Umbilical cord (tissue), 2 donors: ENCODE measurements around the gene TGIF2LY. TPM values are rescaled to one million over a fixed set of nuclear protein-coding genes. Genes with fewer than 3 reads are reported as not detected.
"Not testable (repeated sequence)": the region's sequence is repeated elsewhere in the genome, so short reads cannot be mapped to it uniquely, and the experiment has no call there.

Source experiments
- DNase-seq: peaks from one replicate; pipeline ENCODE4 v3.0.0-alpha.2; 2015; ENCODE audit warnings: low spot score
- total RNA-seq: library from RNA; depleted of rRNA; stranded (reverse); fragments of >200 nt; gene quantifications from one replicate; pipeline ENCODE4 v1.2.3, GENCODE V29; 2014; ENCODE audit warnings: low replicate concordance; ENCODE audit not compliant: insufficient read depth

TGIF2LY gene
- not detected for total RNA-seq

DNA sequence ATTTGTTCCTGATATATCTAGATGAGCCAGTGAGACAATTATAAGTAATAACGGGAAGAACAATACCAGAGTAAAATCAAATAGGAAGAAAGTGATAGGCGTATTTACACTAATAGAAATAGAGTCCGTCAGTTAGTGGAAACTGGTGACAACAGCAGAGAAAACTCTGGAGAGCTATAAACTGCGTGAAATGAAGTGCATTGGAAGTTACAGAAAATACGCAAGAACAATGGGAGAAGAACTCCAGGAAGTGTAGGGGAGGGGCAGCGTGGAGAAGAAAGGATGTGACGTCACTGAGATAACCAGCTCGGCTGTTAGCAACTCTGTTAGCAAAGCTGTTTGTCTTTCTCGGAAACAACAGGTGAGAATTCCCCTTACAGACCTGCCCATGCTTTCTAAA lies at the start of gene TGIF2LY:
Gene TGIF2LY, plus strand, starts transcription at position 301 of the 400 bp plus-strand sequence. CDS start 178 bp downstream, outside the sequence.
- DNase-seq: not testable (repeated sequence)
